HCT116 (cell line): ENCODE measurements around the gene GALNT11. TPM values are rescaled to one million over a fixed set of nuclear protein-coding genes. Genes with fewer than 3 reads are reported as not detected.

Experiments used
- ATAC-seq: fragments of 200-7000 bp; cut with Tn5 transposase; 2 replicates; pipeline ENCODE4 v1.9.1; 2020; ENCODE audit warnings: mild to moderate bottlenecking, moderate library complexity
- BruUV-seq: library from RNA; stranded (reverse); fragments of 400-500 nt; replicated peaks from 2 replicates; lab custom pipeline; 2021; lab: Mats Ljungman, UMichigan
- CTCF ChIA-PET: fragments of 300-600 bp; sonication (Branson Sonifier 250); formaldehyde crosslinking; loops from one replicate; lab custom pipeline; 2021; ENCODE audit warnings: antibody characterized with exemption; lab: Charles Lee
- POLR2A ChIA-PET: fragments of 300-600, 350-600 bp; sonication (Branson Sonifier 250); formaldehyde crosslinking; loops from one replicate; lab custom pipeline; 2021; ENCODE audit warnings: antibody characterized with exemption; lab: Charles Lee
- RAD21 ChIA-PET, 2 experiments: fragments of 300-600 bp; sonication (Branson Sonifier 250); formaldehyde crosslinking; loops; one replicate each; lab custom pipeline; 2023; ENCODE audit warnings: low total read pairs in 2 of 2; ENCODE audit not compliant: uncharacterized antibody in 2 of 2, unreplicated experiment in 2 of 2, low non-redundant PET in 1 of 2; lab: Charles Lee
- DNase-seq: peaks from one replicate; pipeline ENCODE4 v3.0.0-alpha.2; 2010; ENCODE audit warnings: low read depth, low spot score
- H2AFZ ChIP-seq: fragments of 200-600 bp; shearing (Covaris generic), sonication (generic); 2 replicates; pipeline ENCODE4 v1.6.1; 2017; ENCODE audit warnings: low read depth, mixed run types, mixed read lengths, antibody characterized with exemption, low read length; ENCODE audit not compliant: poor library complexity, severe bottlenecking
- H3K27ac ChIP-seq: 2 replicates; pipeline ENCODE4 v1.5.1; 2012; ENCODE audit warnings: low read depth, low read length
- H3K27me3 ChIP-seq: fragments of 200-600 bp; sonication (generic); 2 replicates; pipeline ENCODE4 v1.6.1; 2016; ENCODE audit warnings: mixed run types, low read length, mixed read lengths; ENCODE audit not compliant: insufficient read depth
- H3K36me3 ChIP-seq, 2 experiments: fragments of 200-500 bp in 1 of 2; fragments of 200-600 bp in 1 of 2; sonication (Bioruptor generic) in 1 of 2; sonication (generic) in 1 of 2; 2 replicates each; pipeline versions ENCODE4 v1.5.1 to v1.6.1; 2014 to 2016; ENCODE audit warnings: low read length in 2 of 2, inconsistent platforms in 1 of 2, mixed read lengths in 1 of 2, mixed run types in 1 of 2; ENCODE audit not compliant: insufficient read depth in 2 of 2, control insufficient read depth in 1 of 2
- H3K4me1 ChIP-seq, 2 experiments: fragments of 200-600 bp in 1 of 2; sonication (generic) in 1 of 2; 2 replicates each; pipeline versions ENCODE4 v1.5.1 to v1.6.1; 2012 to 2017; ENCODE audit warnings: low read length in 2 of 2, inconsistent platforms in 1 of 2, mild to moderate bottlenecking in 1 of 2, mixed read lengths in 1 of 2, mixed run types in 1 of 2, moderate library complexity in 1 of 2; ENCODE audit not compliant: insufficient read depth in 2 of 2, control insufficient read depth in 1 of 2
- H3K4me2 ChIP-seq: fragments of 200-600 bp; sonication (generic); 2 replicates; pipeline ENCODE4 v1.6.1; 2017; ENCODE audit warnings: mixed run types, low read length, mixed read lengths
- H3K4me3 ChIP-seq, 2 experiments: fragments of 200-600 bp in 1 of 2; sonication (generic) in 1 of 2; replicated peaks in 1 of 2; 2 replicates each; pipeline ENCODE4 v1.5.1; 2011 to 2016; ENCODE audit warnings: low read length in 2 of 2, control low read depth in 1 of 2, low read depth in 1 of 2, mild to moderate bottlenecking in 1 of 2, mixed read lengths in 1 of 2, mixed run types in 1 of 2
- H3K79me2 ChIP-seq: fragments of 200-600 bp; sonication (generic); 2 replicates; pipeline ENCODE4 v1.6.1; 2017; ENCODE audit warnings: mild to moderate bottlenecking, mixed run types, low read length, moderate library complexity, mixed read lengths; ENCODE audit not compliant: insufficient read depth
- H3K9ac ChIP-seq: fragments of 200-600 bp; sonication (generic); 2 replicates; pipeline ENCODE4 v1.6.1; 2016; ENCODE audit warnings: low read length, mixed read lengths
- H3K9me2 ChIP-seq: fragments of 200-600 bp; sonication (generic), shearing (Covaris generic); 2 replicates; pipeline ENCODE4 v1.6.1; 2017; ENCODE audit warnings: mixed run types, mild to moderate bottlenecking, moderate library complexity; ENCODE audit not compliant: insufficient read depth
- H3K9me3 ChIP-seq, 2 experiments: fragments of 200-500 bp in 1 of 2; fragments of 200-600 bp in 1 of 2; sonication (Bioruptor generic) in 1 of 2; sonication (generic) in 1 of 2; 2 replicates each; pipeline ENCODE4 v1.6.1; 2014 to 2017; ENCODE audit warnings: low read length in 2 of 2, mixed read lengths in 2 of 2, inconsistent platforms in 1 of 2, low read depth in 1 of 2, mild to moderate bottlenecking in 1 of 2, mixed run types in 1 of 2, moderate library complexity in 1 of 2; ENCODE audit not compliant: control insufficient read depth in 1 of 2, insufficient read depth in 1 of 2
- H4K20me1 ChIP-seq: fragments of 200-600 bp; sonication (generic), shearing (Covaris generic); 2 replicates; pipeline ENCODE4 v1.6.1; 2017; ENCODE audit warnings: mixed run types, mild to moderate bottlenecking, moderate library complexity; ENCODE audit not compliant: insufficient read depth
- CBX3 ChIP-seq: IDR thresholded peaks from 2 replicates; pipeline ENCODE4 v1.6.1; 2012; ENCODE audit warnings: low read depth
- CEBPB ChIP-seq: IDR thresholded peaks from 2 replicates; pipeline ENCODE4 v1.6.1; 2012; ENCODE audit warnings: low read depth
- EGR1 ChIP-seq: IDR thresholded peaks from 2 replicates; pipeline ENCODE4 v1.6.1; 2012; ENCODE audit warnings: low read depth
- ELF1 ChIP-seq: IDR thresholded peaks from 2 replicates; pipeline ENCODE4 v1.6.1; 2012; ENCODE audit warnings: low read depth, borderline replicate concordance
- EZH2 ChIP-seq: fragments of 200-600 bp; sonication (generic); IDR thresholded peaks from 2 replicates; pipeline ENCODE4 v1.6.1; 2017; ENCODE audit warnings: antibody characterized with exemption, mixed run types
- EZH2phosphoT487 ChIP-seq: fragments of 200-600 bp; IDR thresholded peaks from 2 replicates; pipeline ENCODE4 v1.6.1; 2018; ENCODE audit warnings: antibody characterized with exemption, borderline replicate concordance
- POLR2A ChIP-seq: IDR thresholded peaks from 2 replicates; pipeline ENCODE4 v1.7.0; 2011; ENCODE audit warnings: borderline replicate concordance; ENCODE audit not compliant: insufficient read depth, insufficient read length; ENCODE audit errors: extremely low read depth
- SP1 ChIP-seq: IDR thresholded peaks from 2 replicates; pipeline ENCODE4 v1.6.1; 2012; ENCODE audit warnings: low read depth
- SRF ChIP-seq: IDR thresholded peaks from 2 replicates; pipeline ENCODE4 v1.6.1; 2012; ENCODE audit warnings: low read depth
- YY1 ChIP-seq: IDR thresholded peaks from 2 replicates; pipeline ENCODE4 v1.6.1; 2011; ENCODE audit warnings: low read length, low read depth, moderate library complexity, mild to moderate bottlenecking; ENCODE audit not compliant: insufficient replicate concordance; ENCODE audit errors: extremely low read depth
- ZNF274 ChIP-seq: fragments of 200-500 bp; sonication (Bioruptor generic); IDR thresholded peaks from 2 replicates; pipeline ENCODE4 v1.6.1; 2014; ENCODE audit warnings: mild to moderate bottlenecking, low read depth, low read length, inconsistent platforms
- intact Hi-C: fragments of 100-400 bp; cut with micrococcal nuclease; formaldehyde crosslinking; loops from 2 replicates; pipeline ENCODE4 v1.10.0; 2022
- total RNA-seq: library from RNA; stranded (reverse); gene quantifications from one replicate; pipeline ENCODE4 v1.2.1, GENCODE V29; 2021; ENCODE audit not compliant: unreplicated experiment
- TF ChIP-seq, protein P1 (sequence below): IDR thresholded peaks from 2 replicates; pipeline ENCODE4 v1.6.1; 2012; ENCODE audit warnings: low read depth
- TF ChIP-seq, protein P2 (sequence below): IDR thresholded peaks from 2 replicates; pipeline ENCODE4 v1.6.1; 2012
- TF ChIP-seq, protein P3 (sequence below), 3 experiments: fragments of 200-600 bp in 1 of 3; sonication (generic) in 1 of 3; IDR thresholded peaks in 2 of 3; conservative IDR thresholded peaks in 1 of 3; 2 replicates each; pipeline ENCODE4 v1.5.1; 2012 to 2017; ENCODE audit warnings: low read depth in 2 of 3, low read length in 2 of 3, antibody characterized with exemption in 1 of 3, borderline replicate concordance in 1 of 3, control low read depth in 1 of 3, mild to moderate bottlenecking in 1 of 3, mixed read lengths in 1 of 3, mixed run types in 1 of 3, moderate library complexity in 1 of 3; ENCODE audit not compliant: insufficient read depth in 1 of 3
- TF ChIP-seq, protein P4 (sequence below): IDR thresholded peaks from 2 replicates; pipeline ENCODE4 v1.6.1; 2011; ENCODE audit warnings: mild to moderate bottlenecking, low read length, moderate library complexity; ENCODE audit not compliant: insufficient replicate concordance; ENCODE audit errors: extremely low read depth

GALNT11 gene
- total RNA-seq, 1 experiment from 2014 or later = 28.9 TPM

DNA sequence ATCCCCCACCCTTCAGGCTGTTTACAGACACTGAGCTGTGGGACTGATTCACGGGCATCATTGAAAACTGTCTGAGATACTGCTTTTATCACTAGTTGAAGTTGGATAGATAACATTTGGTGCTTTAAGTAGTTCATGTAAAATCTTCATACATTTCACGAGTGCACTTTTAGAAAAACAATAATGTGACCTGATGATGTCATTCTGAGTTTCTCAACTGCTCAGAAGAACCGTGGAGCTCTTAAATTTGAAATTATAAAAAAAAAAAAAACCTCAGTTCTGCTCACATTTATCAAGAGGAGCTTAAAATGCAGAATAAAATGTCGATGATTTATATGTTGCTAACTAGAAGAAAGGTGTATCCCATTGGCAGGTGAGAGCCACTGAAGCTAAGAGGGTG, 81.5 kb downstream of the GALNT11 start (continued):
- TF ChIP-seq, protein P1, sequence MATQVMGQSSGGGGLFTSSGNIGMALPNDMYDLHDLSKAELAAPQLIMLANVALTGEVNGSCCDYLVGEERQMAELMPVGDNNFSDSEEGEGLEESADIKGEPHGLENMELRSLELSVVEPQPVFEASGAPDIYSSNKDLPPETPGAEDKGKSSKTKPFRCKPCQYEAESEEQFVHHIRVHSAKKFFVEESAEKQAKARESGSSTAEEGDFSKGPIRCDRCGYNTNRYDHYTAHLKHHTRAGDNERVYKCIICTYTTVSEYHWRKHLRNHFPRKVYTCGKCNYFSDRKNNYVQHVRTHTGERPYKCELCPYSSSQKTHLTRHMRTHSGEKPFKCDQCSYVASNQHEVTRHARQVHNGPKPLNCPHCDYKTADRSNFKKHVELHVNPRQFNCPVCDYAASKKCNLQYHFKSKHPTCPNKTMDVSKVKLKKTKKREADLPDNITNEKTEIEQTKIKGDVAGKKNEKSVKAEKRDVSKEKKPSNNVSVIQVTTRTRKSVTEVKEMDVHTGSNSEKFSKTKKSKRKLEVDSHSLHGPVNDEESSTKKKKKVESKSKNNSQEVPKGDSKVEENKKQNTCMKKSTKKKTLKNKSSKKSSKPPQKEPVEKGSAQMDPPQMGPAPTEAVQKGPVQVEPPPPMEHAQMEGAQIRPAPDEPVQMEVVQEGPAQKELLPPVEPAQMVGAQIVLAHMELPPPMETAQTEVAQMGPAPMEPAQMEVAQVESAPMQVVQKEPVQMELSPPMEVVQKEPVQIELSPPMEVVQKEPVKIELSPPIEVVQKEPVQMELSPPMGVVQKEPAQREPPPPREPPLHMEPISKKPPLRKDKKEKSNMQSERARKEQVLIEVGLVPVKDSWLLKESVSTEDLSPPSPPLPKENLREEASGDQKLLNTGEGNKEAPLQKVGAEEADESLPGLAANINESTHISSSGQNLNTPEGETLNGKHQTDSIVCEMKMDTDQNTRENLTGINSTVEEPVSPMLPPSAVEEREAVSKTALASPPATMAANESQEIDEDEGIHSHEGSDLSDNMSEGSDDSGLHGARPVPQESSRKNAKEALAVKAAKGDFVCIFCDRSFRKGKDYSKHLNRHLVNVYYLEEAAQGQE = no peak
- no peak for TF ChIP-seq ELF1
- TF ChIP-seq, all 23 proteins: peak for 0

DNA sequence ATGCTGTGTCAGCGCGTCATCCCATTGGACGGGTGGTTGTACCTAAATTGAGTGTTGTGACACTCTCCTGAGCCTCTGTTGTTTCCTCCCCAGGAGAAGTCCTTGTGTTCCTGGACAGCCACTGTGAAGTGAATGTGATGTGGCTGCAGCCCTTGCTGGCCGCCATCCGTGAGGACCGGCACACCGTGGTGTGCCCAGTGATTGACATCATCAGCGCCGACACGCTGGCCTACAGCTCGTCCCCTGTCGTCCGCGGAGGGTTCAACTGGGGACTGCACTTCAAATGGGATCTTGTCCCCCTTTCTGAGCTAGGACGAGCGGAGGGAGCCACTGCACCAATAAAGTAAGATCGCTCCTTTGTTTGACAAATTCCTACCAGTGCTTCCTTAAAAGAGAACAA, 82.5 kb downstream of the GALNT11 start:
- no peak overlapping the region for H3K4me2 ChIP-seq
- DNase-seq (no peak), ATAC-seq (no peak)
- H3K4me3 ChIP-seq = no peak overlapping the region
- H3K27me3 ChIP-seq = no peaks in the 10 kb centered on the region
- intact Hi-C loops = loop anchor here (2.0 kb wide), 1 partner anchor 185 kb away; no protein-coding TSS in a partner anchor
- no peak overlapping the region for H3K9ac ChIP-seq
- CTCF ChIA-PET = no interaction called here
- H3K4me1 ChIP-seq = no peaks in the 10 kb centered on the region
- no peaks in the 10 kb centered on the region for H3K9me2 ChIP-seq
- no peak overlapping the region for H3K27ac ChIP-seq
- POLR2A ChIA-PET = no interaction called here
- RAD21 ChIA-PET = no interaction called here
- H3K36me3 ChIP-seq = peaks cover 0 to 9% of the 10 kb centered on the region in 2 experiments; a peak in 1 of 4 replicates
- H3K9me3 ChIP-seq = no peaks in the 10 kb centered on the region
- no peaks in the 10 kb centered on the region for H3K79me2 ChIP-seq
- no TSS peak for BruUV-seq
- H2AFZ ChIP-seq = no peak overlapping the region
- H4K20me1 ChIP-seq = no peaks in the 10 kb centered on the region
- TF ChIP-seq EZH2 = no peak
- no peak for TF ChIP-seq CBX3
- TF ChIP-seq EZH2phosphoT487 = no peak
- TF ChIP-seq SRF = no peak
- no peak for TF ChIP-seq YY1
- TF ChIP-seq POLR2A = no peak
- TF ChIP-seq, protein P2, sequence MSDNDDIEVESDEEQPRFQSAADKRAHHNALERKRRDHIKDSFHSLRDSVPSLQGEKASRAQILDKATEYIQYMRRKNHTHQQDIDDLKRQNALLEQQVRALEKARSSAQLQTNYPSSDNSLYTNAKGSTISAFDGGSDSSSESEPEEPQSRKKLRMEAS = no peak
- TF ChIP-seq, protein P3, sequence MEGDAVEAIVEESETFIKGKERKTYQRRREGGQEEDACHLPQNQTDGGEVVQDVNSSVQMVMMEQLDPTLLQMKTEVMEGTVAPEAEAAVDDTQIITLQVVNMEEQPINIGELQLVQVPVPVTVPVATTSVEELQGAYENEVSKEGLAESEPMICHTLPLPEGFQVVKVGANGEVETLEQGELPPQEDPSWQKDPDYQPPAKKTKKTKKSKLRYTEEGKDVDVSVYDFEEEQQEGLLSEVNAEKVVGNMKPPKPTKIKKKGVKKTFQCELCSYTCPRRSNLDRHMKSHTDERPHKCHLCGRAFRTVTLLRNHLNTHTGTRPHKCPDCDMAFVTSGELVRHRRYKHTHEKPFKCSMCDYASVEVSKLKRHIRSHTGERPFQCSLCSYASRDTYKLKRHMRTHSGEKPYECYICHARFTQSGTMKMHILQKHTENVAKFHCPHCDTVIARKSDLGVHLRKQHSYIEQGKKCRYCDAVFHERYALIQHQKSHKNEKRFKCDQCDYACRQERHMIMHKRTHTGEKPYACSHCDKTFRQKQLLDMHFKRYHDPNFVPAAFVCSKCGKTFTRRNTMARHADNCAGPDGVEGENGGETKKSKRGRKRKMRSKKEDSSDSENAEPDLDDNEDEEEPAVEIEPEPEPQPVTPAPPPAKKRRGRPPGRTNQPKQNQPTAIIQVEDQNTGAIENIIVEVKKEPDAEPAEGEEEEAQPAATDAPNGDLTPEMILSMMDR (IDR thresholded peaks at IDR 0.05 in 2 of 3, conservative IDR thresholded peaks at IDR 0.05 in 1 of 3; ENCODE audit: borderline replicate concordance in 1 of 3, insufficient read depth in 1 of 3, low read depth in 2 of 3, low read length in 2 of 3) = no peak
- TF ChIP-seq SP1 = no peak
- TF ChIP-seq, protein P4, sequence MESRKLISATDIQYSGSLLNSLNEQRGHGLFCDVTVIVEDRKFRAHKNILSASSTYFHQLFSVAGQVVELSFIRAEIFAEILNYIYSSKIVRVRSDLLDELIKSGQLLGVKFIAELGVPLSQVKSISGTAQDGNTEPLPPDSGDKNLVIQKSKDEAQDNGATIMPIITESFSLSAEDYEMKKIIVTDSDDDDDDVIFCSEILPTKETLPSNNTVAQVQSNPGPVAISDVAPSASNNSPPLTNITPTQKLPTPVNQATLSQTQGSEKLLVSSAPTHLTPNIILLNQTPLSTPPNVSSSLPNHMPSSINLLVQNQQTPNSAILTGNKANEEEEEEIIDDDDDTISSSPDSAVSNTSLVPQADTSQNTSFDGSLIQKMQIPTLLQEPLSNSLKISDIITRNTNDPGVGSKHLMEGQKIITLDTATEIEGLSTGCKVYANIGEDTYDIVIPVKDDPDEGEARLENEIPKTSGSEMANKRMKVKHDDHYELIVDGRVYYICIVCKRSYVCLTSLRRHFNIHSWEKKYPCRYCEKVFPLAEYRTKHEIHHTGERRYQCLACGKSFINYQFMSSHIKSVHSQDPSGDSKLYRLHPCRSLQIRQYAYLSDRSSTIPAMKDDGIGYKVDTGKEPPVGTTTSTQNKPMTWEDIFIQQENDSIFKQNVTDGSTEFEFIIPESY = no peak
- TF ChIP-seq ZNF274 = no peak
- no peak for TF ChIP-seq CEBPB
- no peak for TF ChIP-seq EGR1
